CD8-positive, alpha-beta memory T cell (primary cell): ENCODE results near the gene GCA. TPM values are rescaled to one million over a fixed set of nuclear protein-coding genes. Genes with fewer than 3 reads are reported as not detected.

Source experiments
- CTCF ChIA-PET: fragments of 350-600 bp; sonication (Branson Sonifier 250); formaldehyde crosslinking; loops from one replicate; lab custom pipeline; 2021; ENCODE audit warnings: antibody characterized with exemption; lab: Charles Lee
- POLR2A ChIA-PET: fragments of 350-600 bp; sonication (Branson Sonifier 250); formaldehyde crosslinking; loops from one replicate; lab custom pipeline; 2021; ENCODE audit warnings: antibody characterized with exemption; lab: Charles Lee
- DNase-seq, 5 donors: peaks; one replicate each; pipeline versions ENCODE4 v3.0.0 to v3.0.0-alpha.2; 2020 to 2022; ENCODE audit warnings: mixed read lengths in 1 of 5
- H3K27ac ChIP-seq: one replicate; pipeline ENCODE4 v1.7.0; 2013; ENCODE audit warnings: low read depth, mild to moderate bottlenecking, low read length, moderate library complexity
- H3K27me3 ChIP-seq: 2 replicates; pipeline ENCODE4 v1.7.0; 2013; ENCODE audit warnings: low read length, mild to moderate bottlenecking; ENCODE audit not compliant: insufficient read depth, poor library complexity, severe bottlenecking
- H3K36me3 ChIP-seq: 2 replicates; pipeline ENCODE4 v1.7.0; 2013; ENCODE audit warnings: mild to moderate bottlenecking, low read length, moderate library complexity; ENCODE audit not compliant: insufficient read depth
- H3K4me1 ChIP-seq: 2 replicates; pipeline ENCODE4 v1.7.0; 2013; ENCODE audit warnings: mild to moderate bottlenecking, low read length, moderate library complexity; ENCODE audit not compliant: insufficient read depth
- H3K4me3 ChIP-seq: 2 replicates; pipeline ENCODE4 v1.7.0; 2013; ENCODE audit warnings: mild to moderate bottlenecking, low read length
- H3K9me3 ChIP-seq: 2 replicates; pipeline ENCODE4 v1.7.0; 2013; ENCODE audit warnings: mild to moderate bottlenecking, low read length
- H3K27ac Mint-ChIP-seq, 8 donors: one replicate each; pipeline ENCODE4 v1.8.0; 2020 to 2021; ENCODE audit warnings: mixed read lengths in 8 of 8, mild to moderate bottlenecking in 6 of 8, inconsistent platforms in 3 of 8, moderate library complexity in 3 of 8
- H3K27me3 Mint-ChIP-seq, 2 donors: one replicate each; pipeline ENCODE4 v1.8.0; 2020 to 2021; ENCODE audit warnings: mixed read lengths in 2 of 2, mild to moderate bottlenecking in 1 of 2, moderate library complexity in 1 of 2
- H3K36me3 Mint-ChIP-seq, 3 donors: one replicate each; pipeline ENCODE4 v1.8.0; 2020 to 2021; ENCODE audit warnings: mixed read lengths in 3 of 3, inconsistent platforms in 1 of 3, mild to moderate bottlenecking in 1 of 3
- H3K4me1 Mint-ChIP-seq, 3 donors: one replicate each; pipeline ENCODE4 v1.8.0; 2020 to 2021; ENCODE audit warnings: mixed read lengths in 3 of 3, inconsistent platforms in 1 of 3, mild to moderate bottlenecking in 1 of 3
- H3K4me3 Mint-ChIP-seq, 7 donors: one replicate each; pipeline ENCODE4 v1.8.0; 2020 to 2021; ENCODE audit warnings: mixed read lengths in 7 of 7, mild to moderate bottlenecking in 6 of 7, moderate library complexity in 4 of 7, inconsistent platforms in 2 of 7
- H3K9me3 Mint-ChIP-seq, 5 donors: one replicate each; pipeline ENCODE4 v1.8.0; 2020 to 2022; ENCODE audit warnings: mixed read lengths in 5 of 5, mild to moderate bottlenecking in 3 of 5, moderate library complexity in 2 of 5, inconsistent platforms in 1 of 5
- polyA plus RNA-seq: library from polyadenylated mRNA; unstranded; fragments of 300-500 nt; fragmentation: Illumina TruSeq; gene quantifications from one replicate; pipeline ENCODE4 v1.2.3, GENCODE V29; 2021
- total RNA-seq, 2 experiments: library from RNA; stranded (reverse); gene quantifications; one replicate each; pipeline ENCODE4 v1.2.3, GENCODE V29; 2021

The GCA gene
- total and polyA plus RNA-seq, 3 experiments from 2014 or later = 14.0 to 15.8 (median 15.2) TPM

GRCh38 chr2:162390801-162391200 is 46.9 kb downstream of the GCA start:
- Mint-ChIP-seq H3K27ac (no peak overlapping the region), H3K36me3 (no peaks in the 10 kb centered on the region), H3K4me1 (no peaks in the 10 kb centered on the region), H3K27me3 (peaks cover 3 to 25% of the 10 kb centered on the region in 2 donors), H3K4me3 (no peak overlapping the region), H3K9me3 (no peaks in the 10 kb centered on the region)
- Histone ChIP-seq H3K27ac (no peak overlapping the region), H3K27me3 (no peaks in the 10 kb centered on the region), H3K9me3 (no peaks in the 10 kb centered on the region), H3K36me3 (no peaks in the 10 kb centered on the region), H3K4me3 (no peak overlapping the region), H3K4me1 (no peaks in the 10 kb centered on the region)
- CTCF ChIA-PET = no interaction called here
- POLR2A ChIA-PET = no interaction called here
- no peak for DNase-seq

- POLR2A ChIA-PET = no interaction called here
Measured at GRCh38 chr2:162400336-162400735, 56.4 kb downstream of the GCA start.

GRCh38 chr2:162401871-162402270 is 57.9 kb downstream of the GCA start:
- Mint-ChIP-seq H3K36me3 (no peaks in the 10 kb centered on the region), H3K27me3 (peaks cover under 1 to 8% of the 10 kb centered on the region in 2 donors), H3K4me1 (no peaks in the 10 kb centered on the region), H3K9me3 (no peaks in the 10 kb centered on the region), H3K4me3 (no peak overlapping the region), H3K27ac (no peak overlapping the region)
- no peak for DNase-seq
- H3K27me3 ChIP-seq = no peaks in the 10 kb centered on the region
- H3K9me3 ChIP-seq = no peaks in the 10 kb centered on the region
- ChIA-PET CTCF (no interaction called here), POLR2A (no interaction called here)
- no peak overlapping the region for H3K4me3 ChIP-seq
- no peak overlapping the region for H3K27ac ChIP-seq
- no peaks in the 10 kb centered on the region for H3K36me3 ChIP-seq
- no peaks in the 10 kb centered on the region for H3K4me1 ChIP-seq

More at GRCh38 chr2:162400336-162400735, 56.4 kb downstream of the GCA start:
- CTCF ChIA-PET = no interaction called here
- H3K9me3 ChIP-seq = no peaks in the 10 kb centered on the region
- Mint-ChIP-seq H3K9me3 (no peaks in the 10 kb centered on the region), H3K4me3 (no peak overlapping the region), H3K27me3 (peaks cover 4 to 8% of the 10 kb centered on the region in 2 donors), H3K4me1 (no peaks in the 10 kb centered on the region), H3K36me3 (no peaks in the 10 kb centered on the region), H3K27ac (no peak overlapping the region)
- H3K4me1 ChIP-seq = no peaks in the 10 kb centered on the region
- H3K27me3 ChIP-seq = no peaks in the 10 kb centered on the region
- no peak overlapping the region for H3K27ac ChIP-seq
- H3K36me3 ChIP-seq = no peaks in the 10 kb centered on the region
- no peak overlapping the region for H3K4me3 ChIP-seq
- no peak for DNase-seq

- no peak for DNase-seq
- H3K9me3 ChIP-seq = no peaks in the 10 kb centered on the region
- CTCF ChIA-PET = no interaction called here
Measured at GRCh38 chr2:162403884-162404283, 60.0 kb downstream of the GCA start.

More at GRCh38 chr2:162403884-162404283, 60.0 kb downstream of the GCA start:
- Mint-ChIP-seq H3K36me3 (no peaks in the 10 kb centered on the region), H3K4me3 (no peak overlapping the region), H3K9me3 (no peaks in the 10 kb centered on the region), H3K27me3 (peaks cover 8 to 9% of the 10 kb centered on the region in 2 donors), H3K4me1 (no peaks in the 10 kb centered on the region), H3K27ac (no peak overlapping the region)
- no peaks in the 10 kb centered on the region for H3K27me3 ChIP-seq
- H3K4me1 ChIP-seq = no peaks in the 10 kb centered on the region
- no peak overlapping the region for H3K27ac ChIP-seq
- POLR2A ChIA-PET = no interaction called here
- H3K4me3 ChIP-seq = no peak overlapping the region
- H3K36me3 ChIP-seq = no peaks in the 10 kb centered on the region

Other genes starting within 250 kb of the GCA start
- gene GCG, start 191.9 kb upstream of the GCA start, total RNA-seq = not detected
- gene GCG, start 191.9 kb upstream of the GCA start, polyA plus RNA-seq = not detected
- gene FAP, start 100.7 kb upstream of the GCA start, total RNA-seq = not detected
- gene FAP, start 100.7 kb upstream of the GCA start, polyA plus RNA-seq = not detected
- gene IFIH1, start 25.4 kb upstream of the GCA start, total RNA-seq = 10 to 100 TPM; 16.8 to 17.9 TPM
- 19.7 TPM for gene IFIH1, start 25.4 kb upstream of the GCA start, polyA plus RNA-seq